ENCODE results near the gene TPP1. TPM values are rescaled to one million over a fixed set of nuclear protein-coding genes. Genes with fewer than 3 reads are reported as not detected.

TPP1 gene
- total and polyA plus RNA-seq, 4 donors: 57.6 to 169 (median 137) TPM

DNA sequence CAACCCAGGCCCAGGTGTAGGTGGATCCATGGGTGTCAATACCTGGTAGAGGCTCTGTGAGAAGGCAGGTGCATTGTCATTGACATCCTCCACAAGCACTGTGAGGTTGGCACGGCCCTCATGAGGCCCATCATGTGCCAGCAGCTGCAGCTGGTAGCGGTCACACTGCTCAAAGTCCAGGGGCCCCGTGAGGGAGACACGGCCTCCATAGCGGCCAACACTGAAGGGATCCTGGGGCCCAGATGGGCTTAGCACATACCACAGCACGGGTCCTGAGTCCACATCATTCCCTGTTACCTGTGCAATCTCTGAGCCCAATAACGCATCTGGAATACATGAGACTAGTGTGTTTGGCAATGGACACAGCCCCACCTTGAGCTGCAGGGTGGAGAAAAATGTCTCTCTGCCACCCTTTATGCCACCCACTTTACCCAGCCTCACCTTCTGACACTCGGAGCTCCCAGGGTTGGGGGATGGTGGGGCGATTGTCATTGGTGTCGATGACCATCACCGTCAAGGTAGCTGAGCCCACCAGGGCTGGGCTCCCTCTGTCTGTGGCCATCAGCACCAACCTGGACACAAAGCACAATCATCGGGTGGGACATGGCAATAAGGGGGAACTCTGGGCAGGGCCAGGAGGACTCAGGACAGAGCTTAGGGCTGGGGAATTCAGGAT is 6.1 kb upstream of the TPP1 start:
- H3K4me3 ChIP-seq: no peak overlapping the region
- no peak for TF ChIP-seq CTCF (IDR thresholded peaks at IDR 0.05; ENCODE audit: control extremely low read depth, extremely low read depth)
- H3K36me3 ChIP-seq (ENCODE audit: control insufficient read depth in 4 of 4, insufficient read depth in 4 of 4, low read length in 4 of 4): peaks cover 0 to 68% (median 38%) of the 10 kb centered on the region in 4 donors
- 94 to 96% methylated on average over 12 of the region's 12 CpGs for WGBS, 2 donors
- no peak overlapping the region for H3K9ac ChIP-seq (ENCODE audit: insufficient read depth in 1 of 2, low read length in 2 of 2)
- no peak for DNase-seq
- no peak for ATAC-seq (ENCODE audit: insufficient read depth, low FRiP score)
- H3K4me1 ChIP-seq (ENCODE audit: control insufficient read depth in 5 of 5, insufficient read depth in 5 of 5, low read length in 5 of 5): no peaks in the 10 kb centered on the region
- no peaks in the 10 kb centered on the region for H3K9me3 ChIP-seq (ENCODE audit: control insufficient read depth in 4 of 4, insufficient read depth in 3 of 4, low read length in 3 of 4)
- no peaks in the 10 kb centered on the region for H3K27me3 ChIP-seq (ENCODE audit: control insufficient read depth in 3 of 3, insufficient read depth in 3 of 3, low read length in 2 of 3)
- no peak overlapping the region for H3K27ac ChIP-seq (ENCODE audit: low read depth in 1 of 2, low read length in 1 of 2)

DNA sequence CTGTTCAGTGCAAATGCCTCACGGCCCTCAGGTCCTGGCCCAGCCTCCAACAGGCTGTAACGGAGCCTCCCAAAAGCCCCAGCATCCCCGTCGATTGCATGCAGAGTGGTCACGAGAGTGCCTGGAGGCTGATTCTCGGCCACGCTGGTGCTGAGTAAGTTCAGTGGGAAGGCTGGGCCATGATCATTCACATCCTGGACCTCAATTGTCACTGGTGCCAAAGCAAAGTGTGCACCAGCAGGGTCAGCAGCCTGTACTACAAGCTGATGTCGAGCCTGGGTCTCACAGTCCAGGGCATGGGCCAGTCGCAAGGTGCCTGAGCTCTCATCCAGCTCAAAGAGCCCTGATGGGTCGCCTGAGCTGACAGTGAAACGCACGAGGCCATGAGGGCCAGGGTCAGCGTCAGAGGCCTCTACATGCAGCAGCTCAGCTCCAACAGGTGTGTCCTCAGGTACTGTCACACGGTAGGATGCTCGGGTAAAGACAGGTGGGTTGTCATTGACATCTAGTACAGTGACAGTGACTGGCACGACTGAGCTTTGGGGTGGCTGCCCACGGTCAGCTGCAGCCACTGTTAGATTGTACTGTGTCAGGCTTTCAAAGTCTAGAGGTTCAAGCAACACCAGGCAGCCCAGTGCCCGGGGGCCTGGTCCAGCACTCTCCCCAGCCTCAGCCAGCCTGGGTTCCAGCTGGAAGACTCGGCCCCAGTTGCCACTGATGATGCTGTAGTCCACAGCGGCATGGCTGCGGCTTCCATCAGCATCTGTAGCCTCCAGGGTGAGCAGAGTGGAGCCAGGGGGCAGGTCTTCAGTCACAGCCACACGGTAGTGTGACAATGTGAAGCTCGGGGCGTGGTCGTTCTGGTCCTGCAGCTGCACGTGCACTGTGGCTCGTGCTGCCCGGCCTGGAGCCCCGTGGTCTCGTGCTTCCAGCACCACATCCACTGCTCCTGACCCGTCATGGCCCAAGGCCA is 4.5 kb upstream of the TPP1 start:
- Histone ChIP-seq H3K4me1 (ENCODE audit: control insufficient read depth in 5 of 5, insufficient read depth in 5 of 5, low read length in 5 of 5) (peaks cover 0 to 10% (median 0%) of the 10 kb centered on the region in 5 donors), H3K27ac (ENCODE audit: low read depth in 1 of 2, low read length in 1 of 2) (no peak overlapping the region), H3K27me3 (ENCODE audit: control insufficient read depth in 3 of 3, insufficient read depth in 3 of 3, low read length in 2 of 3) (no peaks in the 10 kb centered on the region), H3K36me3 (ENCODE audit: control insufficient read depth in 4 of 4, insufficient read depth in 4 of 4, low read length in 4 of 4) (peaks cover 0 to 55% (median 29%) of the 10 kb centered on the region in 4 donors), H3K4me3 (no peak overlapping the region), H3K9me3 (ENCODE audit: control insufficient read depth in 4 of 4, insufficient read depth in 3 of 4, low read length in 3 of 4) (no peaks in the 10 kb centered on the region), H3K9ac (ENCODE audit: insufficient read depth in 1 of 2, low read length in 2 of 2) (no peak overlapping the region)
- 88 to 94% methylated on average over 31 of the region's 31 CpGs for whole genome bisulfite sequencing, 2 donors
- ATAC-seq (ENCODE audit: insufficient read depth, low FRiP score): no peak
- DNase-seq: no peak
- no peak for TF ChIP-seq CTCF (IDR thresholded peaks at IDR 0.05; ENCODE audit: control extremely low read depth, extremely low read depth)

DNA sequence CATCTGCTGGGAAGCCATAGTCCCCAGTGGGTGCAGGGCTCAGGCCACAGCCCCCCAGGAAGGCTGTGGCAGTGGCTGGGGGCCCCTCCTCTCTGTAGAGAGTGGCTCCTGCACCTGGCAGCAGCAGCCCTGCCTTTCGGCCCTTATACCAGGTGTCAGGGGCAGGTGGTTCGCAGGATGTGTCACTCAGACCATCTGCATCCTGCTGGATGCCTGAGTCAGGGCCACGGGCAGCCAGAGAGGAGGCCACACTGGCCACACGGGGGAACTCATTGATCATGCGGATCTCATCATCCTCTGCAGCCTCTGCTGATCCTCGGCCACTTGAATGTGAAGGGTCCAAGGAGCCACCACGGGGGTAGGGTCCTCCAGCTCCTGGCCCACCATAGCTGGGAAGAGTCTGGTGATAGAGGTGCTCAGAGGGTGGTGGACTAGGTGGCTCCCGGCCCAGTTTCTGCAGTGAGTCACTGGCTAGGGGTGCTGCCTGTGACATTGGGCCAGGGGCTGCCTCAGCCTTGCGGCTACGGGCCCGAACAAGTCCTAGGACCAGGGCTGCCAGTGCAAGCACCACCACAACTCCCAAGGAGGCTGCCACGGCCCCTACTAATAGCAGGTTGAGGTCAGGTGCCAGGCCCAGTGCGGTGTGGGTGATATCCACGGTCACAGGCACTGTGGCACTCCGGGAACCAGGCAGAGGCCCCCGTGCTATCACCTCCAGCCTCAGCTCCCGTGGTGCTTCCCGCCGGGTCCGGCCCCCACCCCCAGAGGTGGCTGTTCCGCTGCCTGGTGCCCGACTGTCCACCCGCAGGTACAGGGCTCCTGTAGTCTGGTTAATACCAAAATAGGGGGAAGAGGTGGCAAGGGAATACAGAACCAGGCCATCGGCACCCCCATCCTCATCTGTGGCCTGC is 3.3 kb upstream of the TPP1 start:
- Histone ChIP-seq H3K4me3 (no peak overlapping the region), H3K4me1 (ENCODE audit: control insufficient read depth in 5 of 5, insufficient read depth in 5 of 5, low read length in 5 of 5) (peaks cover 0 to 21% (median 7%) of the 10 kb centered on the region in 5 donors), H3K27ac (ENCODE audit: low read depth in 1 of 2, low read length in 1 of 2) (no peak overlapping the region), H3K9ac (ENCODE audit: insufficient read depth in 1 of 2, low read length in 2 of 2) (no peak overlapping the region), H3K27me3 (ENCODE audit: control insufficient read depth in 3 of 3, insufficient read depth in 3 of 3, low read length in 2 of 3) (no peaks in the 10 kb centered on the region), H3K9me3 (ENCODE audit: control insufficient read depth in 4 of 4, insufficient read depth in 3 of 4, low read length in 3 of 4) (no peaks in the 10 kb centered on the region), H3K36me3 (ENCODE audit: control insufficient read depth in 4 of 4, insufficient read depth in 4 of 4, low read length in 4 of 4) (peaks cover 0 to 45% (median 25%) of the 10 kb centered on the region in 4 donors)
- DNase-seq (no peak), ATAC-seq (ENCODE audit: insufficient read depth, low FRiP score) (no peak)
- no peak for TF ChIP-seq CTCF (IDR thresholded peaks at IDR 0.05; ENCODE audit: control extremely low read depth, extremely low read depth)
- WGBS, 2 donors: 88 to 91% methylated on average over 24 of the region's 24 CpGs

Measured in lung (tissue), 12 donors.